PC-9 (cell line): ENCODE measurements around the gene GALNT16. TPM values are rescaled to one million over a fixed set of nuclear protein-coding genes. Genes with fewer than 3 reads are reported as not detected.

Experiments
- BruUV-seq: library from RNA; stranded (reverse); fragments of 400-500 nt; replicated peaks from 2 replicates; lab custom pipeline; 2021; lab: Mats Ljungman, UMichigan
- CTCF ChIA-PET: fragments of 300-600 bp; sonication (Branson Sonifier 250); formaldehyde crosslinking; loops from one replicate; lab custom pipeline; 2022; ENCODE audit warnings: antibody characterized with exemption; lab: Charles Lee
- POLR2A ChIA-PET: fragments of 300-600 bp; sonication (Branson Sonifier 250); formaldehyde crosslinking; loops from one replicate; lab custom pipeline; 2022; ENCODE audit warnings: antibody characterized with exemption; ENCODE audit not compliant: unreplicated experiment; lab: Charles Lee
- DNase-seq, 2 experiments: peaks; one replicate each; pipeline versions ENCODE4 v3.0.0 to v3.0.0-alpha.2; 2015 to 2022; ENCODE audit warnings: mixed read lengths in 1 of 2
- H2AFZ ChIP-seq: fragments of 200-600 bp; sonication (generic); 2 replicates; pipeline ENCODE4 v1.8.1; 2017; ENCODE audit warnings: antibody characterized with exemption
- H3F3A ChIP-seq: fragments of 200-600 bp; sonication (generic); 2 replicates; pipeline ENCODE4 v1.8.1; 2017; ENCODE audit warnings: antibody characterized with exemption, mild to moderate bottlenecking, low read depth; ENCODE audit not compliant: insufficient read depth
- H3K27ac ChIP-seq: fragments of 200-600 bp; sonication (generic); 2 replicates; pipeline ENCODE4 v1.6.1; 2016; ENCODE audit warnings: mixed run types
- H3K27me3 ChIP-seq: fragments of 200-600 bp; sonication (generic); 2 replicates; pipeline ENCODE4 v1.6.1; 2016; ENCODE audit warnings: low read depth, mixed run types; ENCODE audit not compliant: insufficient read depth
- H3K36me3 ChIP-seq: fragments of 200-600 bp; sonication (generic); 2 replicates; pipeline ENCODE4 v1.6.1; 2016; ENCODE audit warnings: low read depth, mixed run types
- H3K4me1 ChIP-seq: fragments of 200-600 bp; sonication (generic); replicated peaks from 2 replicates; pipeline ENCODE4 v1.6.1; 2016; ENCODE audit warnings: mixed run types; ENCODE audit not compliant: insufficient read depth
- H3K4me2 ChIP-seq: fragments of 200-600 bp; sonication (generic); 2 replicates; pipeline ENCODE4 v1.6.1; 2017; ENCODE audit warnings: mixed run types
- H3K4me3 ChIP-seq: fragments of 200-600 bp; sonication (generic); 2 replicates; pipeline ENCODE4 v1.6.1; 2016; ENCODE audit warnings: mixed run types
- H3K79me2 ChIP-seq: fragments of 200-600 bp; sonication (generic); 2 replicates; pipeline ENCODE4 v1.6.1; 2017; ENCODE audit warnings: low read depth, mixed run types
- H3K9me2 ChIP-seq: fragments of 200-600 bp; sonication (generic); 2 replicates; pipeline ENCODE4 v1.8.1; 2017; ENCODE audit warnings: mild to moderate bottlenecking; ENCODE audit not compliant: insufficient read depth
- H3K9me3 ChIP-seq: fragments of 200-600 bp; sonication (generic); 2 replicates; pipeline ENCODE4 v1.8.1; 2016; ENCODE audit warnings: low read depth; ENCODE audit not compliant: insufficient read depth
- H4K20me1 ChIP-seq: fragments of 200-600 bp; sonication (generic); 2 replicates; pipeline ENCODE4 v1.8.1; 2017; ENCODE audit not compliant: insufficient read depth
- EZH2 ChIP-seq: fragments of 200-600 bp; sonication (generic); IDR thresholded peaks from 2 replicates; pipeline ENCODE4 v1.8.0; 2017; ENCODE audit warnings: antibody characterized with exemption, low read depth
- intact Hi-C: fragments of 100-400 bp; cut with micrococcal nuclease; formaldehyde crosslinking; loops from one replicate; pipeline ENCODE4 v1.10.0; 2022; ENCODE audit not compliant: unreplicated experiment
- total RNA-seq: library from RNA; stranded (reverse); gene quantifications from 2 replicates; pipeline ENCODE4 v1.2.3, GENCODE V29; 2021
- TF ChIP-seq, protein P1 (sequence below): fragments of 200-600 bp; sonication (generic); conservative IDR thresholded peaks from 2 replicates; pipeline ENCODE4 v1.6.1; 2017; ENCODE audit warnings: mixed run types, antibody characterized with exemption, mild to moderate bottlenecking, moderate library complexity

GALNT16 gene
- total RNA-seq, 1 experiment from 2014 or later = 22.8 TPM

DNA sequence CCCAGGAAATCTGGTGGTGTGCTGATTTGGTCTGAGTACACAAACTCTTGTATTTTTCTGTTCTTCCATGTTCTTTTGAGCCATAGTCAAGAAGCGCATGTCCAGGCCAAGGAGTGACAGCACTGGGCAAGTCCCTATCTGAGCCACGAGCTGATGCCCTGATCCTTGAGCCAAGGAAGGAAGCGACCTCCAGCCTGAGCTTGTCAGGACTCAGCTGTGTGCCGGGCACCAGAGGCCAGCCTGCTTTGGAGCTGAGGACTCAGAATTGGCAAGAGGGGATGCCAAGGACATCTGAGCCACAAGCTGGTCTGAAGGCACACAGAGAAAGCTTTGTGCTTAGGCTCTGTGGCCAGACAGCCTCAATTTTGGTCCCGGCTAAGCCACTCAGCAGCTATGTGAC is 52.6 kb downstream of the GALNT16 start:
- POLR2A ChIA-PET = no interaction called here
- H3K27me3 ChIP-seq = 0 out of 2 replicates have a peak, but pooled peaks cover 2% of the 10 kb centered on the region

GRCh38 chr14:69313176-69313575 is 53.2 kb downstream of the GALNT16 start:
- peaks cover 22% of the 10 kb centered on the region for H3K4me1 ChIP-seq
- H3K4me3 ChIP-seq = no peak overlapping the region
- H4K20me1 ChIP-seq = no peaks in the 10 kb centered on the region
- H3K27me3 ChIP-seq = no peaks in the 10 kb centered on the region
- H3K36me3 ChIP-seq = no peaks in the 10 kb centered on the region
- H3K9me2 ChIP-seq = no peaks in the 10 kb centered on the region
- no peak overlapping the region for H3K4me2 ChIP-seq
- H2AFZ ChIP-seq = no peak overlapping the region
- H3K79me2 ChIP-seq = no peaks in the 10 kb centered on the region
- ChIA-PET POLR2A (no interaction called here), CTCF (no interaction called here)
- intact Hi-C loops = no loop called here
- no peak for DNase-seq
- H3K27ac ChIP-seq = no peak overlapping the region
- H3F3A ChIP-seq = peaks cover 18% of the 10 kb centered on the region; the same call in 1 of the 2 replicates
- BruUV-seq = no TSS peak
- no peak for TF ChIP-seq EZH2
- TF ChIP-seq, protein P1, sequence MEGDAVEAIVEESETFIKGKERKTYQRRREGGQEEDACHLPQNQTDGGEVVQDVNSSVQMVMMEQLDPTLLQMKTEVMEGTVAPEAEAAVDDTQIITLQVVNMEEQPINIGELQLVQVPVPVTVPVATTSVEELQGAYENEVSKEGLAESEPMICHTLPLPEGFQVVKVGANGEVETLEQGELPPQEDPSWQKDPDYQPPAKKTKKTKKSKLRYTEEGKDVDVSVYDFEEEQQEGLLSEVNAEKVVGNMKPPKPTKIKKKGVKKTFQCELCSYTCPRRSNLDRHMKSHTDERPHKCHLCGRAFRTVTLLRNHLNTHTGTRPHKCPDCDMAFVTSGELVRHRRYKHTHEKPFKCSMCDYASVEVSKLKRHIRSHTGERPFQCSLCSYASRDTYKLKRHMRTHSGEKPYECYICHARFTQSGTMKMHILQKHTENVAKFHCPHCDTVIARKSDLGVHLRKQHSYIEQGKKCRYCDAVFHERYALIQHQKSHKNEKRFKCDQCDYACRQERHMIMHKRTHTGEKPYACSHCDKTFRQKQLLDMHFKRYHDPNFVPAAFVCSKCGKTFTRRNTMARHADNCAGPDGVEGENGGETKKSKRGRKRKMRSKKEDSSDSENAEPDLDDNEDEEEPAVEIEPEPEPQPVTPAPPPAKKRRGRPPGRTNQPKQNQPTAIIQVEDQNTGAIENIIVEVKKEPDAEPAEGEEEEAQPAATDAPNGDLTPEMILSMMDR = no peak
- H3K9me3 ChIP-seq = no peaks in the 10 kb centered on the region

More for the DNA sequence above, 52.6 kb downstream of the GALNT16 start:
- H3K36me3 ChIP-seq = no peaks in the 10 kb centered on the region
- BruUV-seq = no TSS peak
- no peak overlapping the region for H3K4me2 ChIP-seq
- no peaks in the 10 kb centered on the region for H3K9me3 ChIP-seq
- no peak overlapping the region for H3K27ac ChIP-seq
- peaks cover 18% of the 10 kb centered on the region for H3K4me1 ChIP-seq
- no peaks in the 10 kb centered on the region for H4K20me1 ChIP-seq
- intact Hi-C loops = no loop called here
- H3K9me2 ChIP-seq = no peaks in the 10 kb centered on the region
- H2AFZ ChIP-seq = no peak overlapping the region
- H3F3A ChIP-seq = peaks cover 13% of the 10 kb centered on the region; the same call in 1 of the 2 replicates
- no peak for DNase-seq
- TF ChIP-seq, protein P1 = no peak
- no peak for TF ChIP-seq EZH2
- CTCF ChIA-PET = no interaction called here
- no peak overlapping the region for H3K4me3 ChIP-seq
- H3K79me2 ChIP-seq = no peaks in the 10 kb centered on the region

GRCh38 chr14:69314327-69314726 is 54.4 kb downstream of the GALNT16 start:
- no peaks in the 10 kb centered on the region for H3K9me3 ChIP-seq
- H3K4me3 ChIP-seq = no peak overlapping the region
- ChIA-PET POLR2A (interaction anchor here (0.6 kb wide), 1 partner anchor 801 kb away, joined by 4 read pairs; no protein-coding TSS in a partner anchor), CTCF (no interaction called here)
- no peak overlapping the region for H2AFZ ChIP-seq
- no peaks in the 10 kb centered on the region for H4K20me1 ChIP-seq
- no peaks in the 10 kb centered on the region for H3K36me3 ChIP-seq
- no peaks in the 10 kb centered on the region for H3K79me2 ChIP-seq
- TF ChIP-seq, protein P1 = no peak
- no peak for TF ChIP-seq EZH2
- intact Hi-C loops = no loop called here
- no peaks in the 10 kb centered on the region for H3K27me3 ChIP-seq
- DNase-seq = no peak
- no peak overlapping the region; the same call in 1 of the 2 replicates for H3K27ac ChIP-seq
- H3F3A ChIP-seq = peaks cover 18% of the 10 kb centered on the region; the same call in 1 of the 2 replicates
- H3K4me1 ChIP-seq = peaks cover 22% of the 10 kb centered on the region
- BruUV-seq = no TSS peak
- H3K9me2 ChIP-seq = no peaks in the 10 kb centered on the region
- H3K4me2 ChIP-seq = no peak overlapping the region
